Brain microvascular endothelial cell (primary cell): ENCODE data around the gene HDAC7.

Experiments used
- DNase-seq: peaks from one replicate; pipeline ENCODE4 v3.0.0-alpha.2; 2020
- H3K27ac ChIP-seq: fragments of 250-450 bp; sonication (Bioruptor Pico); 2 replicates; pipeline ENCODE4 v1.5.1; 2020; ENCODE audit warnings: mild to moderate bottlenecking, moderate library complexity
- H3K27me3 ChIP-seq: fragments of 250-450 bp; sonication (Bioruptor Pico); replicated peaks from 2 replicates; pipeline ENCODE4 v1.5.1; 2020; ENCODE audit warnings: mild to moderate bottlenecking
- H3K36me3 ChIP-seq: fragments of 250-450 bp; sonication (Bioruptor Pico); replicated peaks from 2 replicates; pipeline ENCODE4 v1.5.1; 2020; ENCODE audit warnings: mild to moderate bottlenecking
- H3K4me3 ChIP-seq: 2 replicates; pipeline ENCODE4 v1.5.1; 2011; ENCODE audit warnings: low read depth, mild to moderate bottlenecking, control low read depth, low read length, moderate library complexity
- in situ Hi-C: cut with HindIII; loops from 2 replicates; pipeline ENCODE4 v1.10.0; 2017; ENCODE audit warnings: low sequenced_read_pairs, low pct_ligation_motif_present
- TF ChIP-seq, protein P1 (sequence below): IDR thresholded peaks from 2 replicates; pipeline ENCODE4 v1.5.1; 2011; ENCODE audit warnings: low read depth, mild to moderate bottlenecking, moderate library complexity, low read length, control low read depth, inconsistent platforms; ENCODE audit errors: missing control alignments

The HDAC7 gene

GRCh38 chr12:47801170-47801903 lies 18.4 kb downstream of the HDAC7 start:
- DNase-seq: no peak
- Histone ChIP-seq H3K36me3 (peaks cover 34% of the 10 kb centered on the region), H3K27me3 (no peaks in the 10 kb centered on the region), H3K4me3 (no peak overlapping the region), H3K27ac (no peak overlapping the region)
- in situ Hi-C loops: no loop called here
- TF ChIP-seq, protein P1, sequence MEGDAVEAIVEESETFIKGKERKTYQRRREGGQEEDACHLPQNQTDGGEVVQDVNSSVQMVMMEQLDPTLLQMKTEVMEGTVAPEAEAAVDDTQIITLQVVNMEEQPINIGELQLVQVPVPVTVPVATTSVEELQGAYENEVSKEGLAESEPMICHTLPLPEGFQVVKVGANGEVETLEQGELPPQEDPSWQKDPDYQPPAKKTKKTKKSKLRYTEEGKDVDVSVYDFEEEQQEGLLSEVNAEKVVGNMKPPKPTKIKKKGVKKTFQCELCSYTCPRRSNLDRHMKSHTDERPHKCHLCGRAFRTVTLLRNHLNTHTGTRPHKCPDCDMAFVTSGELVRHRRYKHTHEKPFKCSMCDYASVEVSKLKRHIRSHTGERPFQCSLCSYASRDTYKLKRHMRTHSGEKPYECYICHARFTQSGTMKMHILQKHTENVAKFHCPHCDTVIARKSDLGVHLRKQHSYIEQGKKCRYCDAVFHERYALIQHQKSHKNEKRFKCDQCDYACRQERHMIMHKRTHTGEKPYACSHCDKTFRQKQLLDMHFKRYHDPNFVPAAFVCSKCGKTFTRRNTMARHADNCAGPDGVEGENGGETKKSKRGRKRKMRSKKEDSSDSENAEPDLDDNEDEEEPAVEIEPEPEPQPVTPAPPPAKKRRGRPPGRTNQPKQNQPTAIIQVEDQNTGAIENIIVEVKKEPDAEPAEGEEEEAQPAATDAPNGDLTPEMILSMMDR: peak; percentile 60

DNA sequence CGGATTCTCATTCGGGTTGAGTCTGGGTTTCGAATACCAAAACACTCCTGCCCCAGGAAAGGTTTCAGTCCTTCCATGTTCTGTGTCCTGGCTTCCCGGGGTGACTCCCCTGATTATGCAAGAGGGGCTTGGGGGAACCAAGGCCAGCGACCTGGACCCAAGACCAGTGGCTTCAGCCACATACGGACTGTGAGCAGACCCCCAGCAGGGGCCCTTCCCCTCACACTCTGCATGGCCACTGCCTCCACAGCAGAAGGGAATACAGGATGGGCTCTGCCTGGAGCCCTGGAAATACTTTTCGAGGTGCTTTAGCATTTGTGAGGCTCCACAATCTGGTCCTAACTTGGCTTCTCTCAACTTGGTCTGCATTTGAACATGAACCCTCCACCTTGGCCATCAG lies 19.1 kb downstream of the HDAC7 start:
- in situ Hi-C loops: no loop called here
- H3K36me3 ChIP-seq: peaks cover 38% of the 10 kb centered on the region
- no peak overlapping the region for H3K4me3 ChIP-seq
- H3K27ac ChIP-seq: no peak overlapping the region
- TF ChIP-seq, protein P1: no peak
- no peak for DNase-seq
- H3K27me3 ChIP-seq: no peaks in the 10 kb centered on the region

- peaks cover 47% of the 10 kb centered on the region for H3K36me3 ChIP-seq
- H3K4me3 ChIP-seq: no peak overlapping the region
- H3K27ac ChIP-seq: no peak overlapping the region
- TF ChIP-seq, protein P1: no peak
- DNase-seq: no peak
- no peaks in the 10 kb centered on the region for H3K27me3 ChIP-seq
- in situ Hi-C loops: no loop called here
These were observed 20.2 kb downstream of the HDAC7 start for GRCh38 chr12:47799357-47799955.

- in situ Hi-C loops: no loop called here
- no peak for DNase-seq
- no peak overlapping the region for H3K27ac ChIP-seq
- H3K36me3 ChIP-seq: peaks cover 50% of the 10 kb centered on the region
- TF ChIP-seq, protein P1: no peak
- H3K27me3 ChIP-seq: no peaks in the 10 kb centered on the region
- no peak overlapping the region for H3K4me3 ChIP-seq
These were observed 21.2 kb downstream of the HDAC7 start for GRCh38 chr12:47798382-47798948.

GRCh38 chr12:47797441-47797840 lies 22.3 kb downstream of the HDAC7 start:
- peaks cover 55% of the 10 kb centered on the region for H3K36me3 ChIP-seq
- TF ChIP-seq, protein P1: peak; percentile 60

More at GRCh38 chr12:47797441-47797840, 22.3 kb downstream of the HDAC7 start:
- Histone ChIP-seq H3K4me3 (no peak overlapping the region), H3K27me3 (no peaks in the 10 kb centered on the region), H3K27ac (no peak overlapping the region)
- DNase-seq: no peak
- in situ Hi-C loops: no loop called here
